Measurements from ENCODE around the gene FBXL20.
A peak's percentile ranks its signal among the peaks of the same experiment; 100 is the strongest.

The FBXL20 gene

DNA sequence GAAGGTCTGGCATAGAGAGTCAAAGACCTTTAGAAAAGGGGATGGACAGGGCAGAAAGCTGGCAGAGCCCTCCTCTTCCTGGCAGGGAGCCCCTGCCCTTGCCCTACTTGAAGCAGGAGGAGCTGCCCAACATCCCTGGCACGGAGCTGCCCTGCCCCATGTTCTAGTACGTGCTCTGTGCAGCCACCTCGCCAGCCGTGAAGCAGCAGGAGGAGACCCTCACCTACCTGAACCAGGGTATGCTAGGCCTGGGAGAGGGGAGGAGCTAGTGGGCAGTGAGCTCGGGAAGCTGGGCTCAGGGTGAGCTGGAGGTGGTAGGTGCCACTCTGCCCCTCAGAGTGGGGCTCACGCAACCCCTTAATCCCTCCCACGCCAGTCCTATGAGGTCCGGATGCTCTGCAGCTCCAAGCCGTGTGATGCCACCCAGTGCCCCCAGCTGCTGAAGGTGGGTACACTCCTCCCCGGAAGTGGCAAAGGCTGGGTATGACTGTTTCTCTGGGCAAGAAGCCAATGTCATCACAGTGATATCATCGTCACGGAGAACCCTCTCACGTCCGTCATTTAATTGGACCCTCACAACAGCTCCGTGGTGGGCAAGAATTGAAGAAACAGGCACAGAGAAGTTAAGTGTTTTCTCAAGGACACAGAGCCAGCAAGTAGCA lies 163.0 kb downstream of the FBXL20 start:
- Mint-ChIP-seq H3K27me3 (no peaks in the 10 kb centered on the region), H3K9me3 (ENCODE audit: low read depth) (no peaks in the 10 kb centered on the region), H3K27ac (peak overlapping the region; percentile 8), H3K4me1 (ENCODE audit: low read depth) (peaks cover 29% of the 10 kb centered on the region), H3K36me3 (no peaks in the 10 kb centered on the region), H3K4me3 (peak overlapping the region; percentile 52)

DNA sequence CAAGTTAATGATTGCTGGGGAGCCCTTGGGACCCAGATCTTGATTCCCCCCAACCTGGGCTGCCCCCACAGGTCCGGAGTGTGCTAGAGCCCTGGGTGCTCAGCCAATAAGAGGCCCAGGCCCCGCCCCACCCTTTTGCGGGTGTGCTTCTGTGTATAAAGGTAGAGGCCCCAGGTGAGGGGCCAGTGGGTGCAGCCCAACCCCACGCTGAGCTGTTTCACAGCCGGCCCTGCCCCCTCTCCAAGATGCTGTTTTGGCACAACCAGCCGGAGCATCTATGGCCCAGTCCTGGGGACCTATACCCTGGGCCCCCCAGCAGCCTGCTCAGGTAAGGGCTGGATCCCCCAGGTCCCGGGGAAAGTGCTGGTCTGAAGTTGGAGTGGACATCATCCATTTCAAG lies 163.8 kb downstream of the FBXL20 start:
- no peaks in the 10 kb centered on the region for H3K27me3 Mint-ChIP-seq
- no peak overlapping the region for H3K4me3 Mint-ChIP-seq
- no peaks in the 10 kb centered on the region for H3K36me3 Mint-ChIP-seq
- no peaks in the 10 kb centered on the region for H3K9me3 Mint-ChIP-seq (ENCODE audit: low read depth)
- no peak overlapping the region for H3K27ac Mint-ChIP-seq
- peaks cover 29% of the 10 kb centered on the region for H3K4me1 Mint-ChIP-seq (ENCODE audit: low read depth)

DNA sequence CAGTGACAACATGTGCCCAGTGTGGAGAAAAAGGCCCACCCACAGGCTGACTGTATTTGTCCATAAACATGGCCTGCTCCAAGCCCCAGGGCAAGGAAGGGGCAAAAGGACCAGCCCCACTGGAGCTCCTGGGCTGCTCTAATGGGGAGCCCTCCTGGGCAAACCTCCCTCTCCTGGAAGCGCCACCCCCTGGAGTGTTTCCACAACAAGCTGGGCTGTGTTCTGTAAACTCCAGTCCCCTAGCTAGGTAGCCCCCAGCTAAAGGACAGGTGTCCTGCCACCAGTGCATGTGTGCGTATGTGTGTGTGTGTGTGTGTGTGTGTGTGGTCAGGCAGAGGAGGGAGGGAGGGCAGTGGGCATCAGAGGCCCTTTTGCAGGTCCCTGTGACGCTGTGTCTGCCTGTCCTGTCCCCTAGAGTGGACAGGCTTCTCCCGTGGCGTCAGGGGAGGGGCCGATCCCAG lies 164.4 kb downstream of the FBXL20 start:
- Mint-ChIP-seq H3K9me3 (ENCODE audit: low read depth) (no peaks in the 10 kb centered on the region), H3K27me3 (no peaks in the 10 kb centered on the region), H3K36me3 (no peaks in the 10 kb centered on the region), H3K4me1 (ENCODE audit: low read depth) (peaks cover 33% of the 10 kb centered on the region), H3K27ac (no peak overlapping the region), H3K4me3 (no peak overlapping the region)

DNA sequence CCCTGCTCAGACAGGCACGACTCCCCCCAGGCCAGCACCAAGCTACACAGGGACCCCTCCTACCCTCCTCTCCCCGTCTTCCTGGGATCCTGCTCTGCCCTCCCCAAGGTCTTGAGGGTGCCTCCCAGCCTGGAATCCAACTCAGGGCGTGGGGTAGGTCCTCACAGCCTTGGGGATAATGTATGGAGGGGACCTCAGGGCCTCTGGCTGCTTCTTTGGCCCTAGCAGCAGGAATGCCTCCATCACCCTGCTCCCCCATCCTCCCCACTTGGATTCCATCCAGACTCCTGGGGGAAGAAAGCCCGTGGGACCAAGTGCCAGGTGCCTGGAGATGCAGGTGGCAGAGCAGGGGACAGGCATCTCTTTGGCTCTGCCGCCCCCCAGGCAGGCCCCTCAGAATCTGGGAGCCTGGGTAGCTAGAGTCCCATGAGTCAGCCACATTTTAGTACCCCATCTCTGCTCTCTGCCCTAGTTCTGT lies 164.9 kb downstream of the FBXL20 start:
- no peaks in the 10 kb centered on the region for H3K27me3 Mint-ChIP-seq
- no peak overlapping the region for H3K27ac Mint-ChIP-seq

DNA sequence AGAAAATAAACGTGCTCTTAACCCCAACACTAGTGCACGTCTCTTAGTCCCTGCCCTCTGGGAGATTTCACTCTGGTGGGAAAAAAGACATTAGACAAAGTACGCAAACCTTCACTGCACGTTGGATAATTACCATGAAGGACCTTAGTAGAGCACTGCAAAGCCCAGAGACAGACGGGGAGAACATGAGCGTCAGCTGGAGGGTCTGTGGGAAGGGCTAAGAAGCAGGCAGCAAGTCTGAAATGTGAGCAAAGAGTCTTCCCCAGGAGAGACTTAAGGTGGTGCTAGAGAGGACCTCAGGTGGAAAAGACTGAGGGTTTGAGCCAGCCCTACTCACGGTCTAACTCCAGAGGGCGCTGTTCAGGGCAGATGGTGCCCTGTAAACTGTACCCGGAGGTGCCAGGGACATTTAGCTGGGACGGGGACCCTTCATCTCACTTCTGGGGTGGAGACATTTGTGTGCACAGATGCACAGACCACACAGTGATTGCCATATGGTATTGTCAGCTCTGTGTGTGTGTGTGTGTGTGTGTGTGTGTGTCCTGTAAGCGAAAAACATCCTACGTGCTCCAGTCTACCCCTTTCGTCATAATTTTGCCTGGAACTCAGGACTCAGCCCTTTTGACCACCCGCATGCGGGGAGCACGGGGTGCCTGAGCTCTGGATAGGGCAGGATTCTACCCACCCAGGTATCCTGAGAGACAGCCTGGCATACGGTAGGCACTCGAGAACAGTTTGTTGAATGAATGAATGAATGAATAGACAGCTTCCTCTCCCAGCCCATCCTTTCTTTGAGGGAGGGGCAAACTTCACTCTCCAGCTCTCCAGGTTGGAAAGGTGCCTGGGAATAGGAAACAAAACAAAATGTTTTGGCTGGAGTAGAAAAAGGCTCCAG lies 165.6 kb downstream of the FBXL20 start:
- peaks cover 39% of the 10 kb centered on the region for H3K4me1 Mint-ChIP-seq (ENCODE audit: low read depth)
- no peaks in the 10 kb centered on the region for H3K36me3 Mint-ChIP-seq
- no peak overlapping the region for H3K27ac Mint-ChIP-seq
- no peak overlapping the region for H3K4me3 Mint-ChIP-seq
- no peaks in the 10 kb centered on the region for H3K27me3 Mint-ChIP-seq
- no peaks in the 10 kb centered on the region for H3K9me3 Mint-ChIP-seq (ENCODE audit: low read depth)

More for the DNA sequence above, 164.9 kb downstream of the FBXL20 start:
- Mint-ChIP-seq H3K36me3 (no peaks in the 10 kb centered on the region), H3K4me3 (no peak overlapping the region), H3K4me1 (ENCODE audit: low read depth) (peaks cover 38% of the 10 kb centered on the region), H3K9me3 (ENCODE audit: low read depth) (no peaks in the 10 kb centered on the region)

DNA sequence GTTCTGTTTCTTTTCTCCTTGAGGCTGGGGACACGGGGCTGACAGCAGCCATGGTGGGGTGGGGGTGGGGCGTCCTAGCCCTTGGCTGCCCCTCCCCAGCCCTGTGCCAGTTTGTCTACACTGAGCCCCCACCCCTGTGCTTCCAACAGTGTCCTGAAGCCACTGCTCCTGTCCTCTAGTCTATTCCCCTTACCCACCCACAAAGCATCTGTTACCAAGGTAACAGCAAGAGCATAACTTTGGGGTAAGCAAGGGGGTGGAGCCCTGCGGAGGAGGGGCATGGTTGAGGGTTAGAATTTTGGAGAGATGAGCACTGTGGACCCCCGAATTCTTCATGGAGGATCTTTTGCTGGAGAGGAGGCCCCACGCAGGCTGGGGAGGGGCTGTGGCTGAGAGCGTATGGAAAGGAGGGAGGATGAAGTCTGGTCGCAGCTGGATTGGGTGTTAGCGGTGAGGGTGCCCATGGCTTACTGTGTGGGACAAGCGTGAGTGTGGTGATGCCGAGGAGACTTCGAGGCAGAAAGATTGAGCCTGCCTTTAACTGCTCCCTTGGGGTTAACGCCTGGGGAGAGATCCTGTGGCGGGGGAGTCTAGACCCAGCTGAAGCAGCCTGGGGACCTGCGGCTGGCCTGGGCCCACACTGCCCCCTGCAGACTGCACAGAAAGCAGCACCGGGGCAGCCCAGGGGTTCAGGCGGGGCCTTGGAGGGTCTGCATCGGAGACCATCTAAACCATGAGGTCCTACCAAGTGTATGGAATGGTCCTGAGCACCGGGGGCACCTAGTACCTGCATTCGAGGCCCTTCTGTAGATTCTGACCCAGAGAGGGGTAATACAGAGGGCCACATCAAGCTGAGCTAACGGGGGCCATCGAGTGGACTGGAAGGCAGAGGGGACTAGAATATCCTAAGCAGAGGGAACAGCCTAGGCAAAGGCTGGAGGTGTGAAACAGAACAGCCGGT lies 169.6 kb downstream of the FBXL20 start:
- Mint-ChIP-seq H3K4me1 (ENCODE audit: low read depth) (peaks cover 17% of the 10 kb centered on the region), H3K36me3 (no peaks in the 10 kb centered on the region), H3K27me3 (peaks cover 2% of the 10 kb centered on the region), H3K27ac (no peak overlapping the region), H3K4me3 (peak overlapping the region; percentile 54), H3K9me3 (ENCODE audit: low read depth) (no peaks in the 10 kb centered on the region)

DNA sequence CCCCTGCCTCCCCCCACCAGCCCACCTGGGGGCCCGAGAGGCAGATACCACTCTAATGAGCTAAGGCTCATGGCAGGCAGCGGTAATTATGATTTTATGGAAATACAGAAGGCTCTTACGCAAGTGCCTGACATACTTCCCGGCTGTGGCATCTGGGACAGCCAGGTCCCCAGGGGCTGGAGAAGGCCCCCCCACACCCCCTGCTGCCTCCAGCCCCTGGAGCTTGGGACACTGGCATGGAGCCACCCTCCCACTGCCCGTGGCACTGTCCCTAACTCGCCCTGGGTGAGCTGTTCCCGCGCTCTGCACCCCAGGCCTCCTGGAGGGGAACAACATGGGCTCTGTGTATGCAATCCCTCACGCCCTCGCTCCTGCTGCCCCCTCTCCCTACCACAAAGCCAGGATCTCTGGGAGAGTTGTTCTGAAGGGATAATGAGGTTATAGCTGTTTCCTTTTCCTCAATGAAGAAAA lies 170.3 kb downstream of the FBXL20 start:
- no peak overlapping the region for H3K4me3 Mint-ChIP-seq
- no peak overlapping the region for H3K27ac Mint-ChIP-seq
- no peaks in the 10 kb centered on the region for H3K9me3 Mint-ChIP-seq (ENCODE audit: low read depth)
- no peaks in the 10 kb centered on the region for H3K36me3 Mint-ChIP-seq
- H3K27me3 Mint-ChIP-seq, result peaks cover 2% of the 10 kb centered on the region
- H3K4me1 Mint-ChIP-seq (ENCODE audit: low read depth), result peaks cover 18% of the 10 kb centered on the region

DNA sequence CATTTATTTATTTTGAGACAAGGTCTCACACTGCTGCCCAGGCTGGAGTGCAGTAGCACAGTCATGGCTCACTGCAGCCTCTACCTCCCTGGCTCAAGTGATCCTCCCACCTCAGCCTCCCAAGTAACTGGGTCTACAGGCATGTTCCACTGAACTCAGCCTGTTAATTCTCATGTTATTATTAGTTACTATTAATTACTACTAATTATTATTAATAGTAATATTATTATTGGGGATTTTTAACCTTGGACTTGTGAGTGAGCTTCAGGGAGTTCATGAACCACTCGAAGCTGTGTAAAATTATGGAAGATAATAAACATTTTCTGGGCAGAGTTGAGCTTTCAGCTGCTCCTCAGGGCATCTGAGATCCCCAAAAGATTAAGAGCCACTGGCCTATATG lies 171.1 kb downstream of the FBXL20 start:
- H3K4me1 Mint-ChIP-seq (ENCODE audit: low read depth), result peaks cover 17% of the 10 kb centered on the region
- H3K36me3 Mint-ChIP-seq, result no peaks in the 10 kb centered on the region
- H3K4me3 Mint-ChIP-seq, result no peak overlapping the region
- no peak overlapping the region for H3K27ac Mint-ChIP-seq
- peaks cover 5% of the 10 kb centered on the region for H3K27me3 Mint-ChIP-seq
- H3K9me3 Mint-ChIP-seq (ENCODE audit: low read depth), result no peaks in the 10 kb centered on the region

DNA sequence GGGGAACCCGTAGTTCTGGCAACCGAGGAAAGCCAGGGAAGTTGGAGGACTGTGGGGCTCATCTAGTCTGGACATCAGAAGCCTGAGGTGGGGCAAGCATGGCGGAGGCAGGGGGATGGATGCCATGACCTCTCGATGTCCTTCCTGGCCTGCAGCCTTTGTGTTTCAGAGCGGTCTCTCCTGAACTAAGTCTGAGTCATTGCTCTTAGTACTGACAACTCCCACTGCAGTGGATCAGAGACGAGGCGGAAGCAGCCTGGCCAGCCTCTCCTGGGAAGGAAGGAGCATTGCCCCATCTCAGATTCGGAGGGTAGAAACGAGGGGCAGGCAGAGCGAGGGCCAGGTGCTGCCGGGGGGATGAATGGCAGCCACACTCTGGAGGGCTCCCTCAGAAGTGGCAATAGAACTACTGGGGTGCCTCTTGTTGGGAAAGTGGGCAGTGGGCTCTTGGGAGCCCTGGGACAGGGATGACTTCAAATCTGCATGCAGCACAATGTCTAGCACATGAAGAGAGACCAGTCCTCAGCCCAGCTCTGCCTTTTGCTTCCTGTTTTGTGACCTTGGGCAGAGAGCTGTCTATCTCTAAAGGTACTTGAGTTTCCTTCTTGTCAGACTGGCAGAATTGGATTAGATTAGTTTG lies 172.0 kb downstream of the FBXL20 start:
- H3K27ac Mint-ChIP-seq, result no peak overlapping the region
- no peaks in the 10 kb centered on the region for H3K36me3 Mint-ChIP-seq
- peaks cover 5% of the 10 kb centered on the region for H3K27me3 Mint-ChIP-seq
- no peaks in the 10 kb centered on the region for H3K9me3 Mint-ChIP-seq (ENCODE audit: low read depth)
- peaks cover 17% of the 10 kb centered on the region for H3K4me1 Mint-ChIP-seq (ENCODE audit: low read depth)
- no peak overlapping the region for H3K4me3 Mint-ChIP-seq

DNA sequence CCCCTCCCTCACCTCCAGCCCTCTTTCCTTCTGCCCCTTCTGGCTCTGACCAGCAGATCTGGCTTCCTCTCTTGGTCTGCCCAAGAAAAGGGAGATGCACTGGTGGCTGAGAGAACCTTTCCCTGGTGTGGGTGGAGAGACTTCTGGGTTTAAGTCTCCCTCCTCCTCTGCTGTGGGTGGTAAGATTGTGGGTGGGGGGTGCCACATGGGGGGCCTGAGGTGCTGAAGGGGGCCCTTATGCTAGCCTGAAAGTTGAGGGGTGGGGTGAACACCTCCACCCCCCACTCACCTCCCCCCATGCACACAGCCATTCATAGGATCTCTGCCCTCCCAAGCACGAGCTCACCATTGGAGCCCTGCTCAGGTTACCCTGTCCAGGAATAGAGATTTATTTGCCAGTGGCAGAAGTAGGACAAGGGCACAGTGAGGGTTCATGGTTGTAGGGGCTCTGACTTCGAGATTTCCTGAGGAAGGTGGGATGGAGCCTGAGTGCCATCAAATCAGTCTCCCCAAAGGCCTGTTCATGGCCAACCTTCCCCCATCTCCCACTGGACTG lies 174.0 kb downstream of the FBXL20 start:
- peaks cover 17% of the 10 kb centered on the region for H3K4me1 Mint-ChIP-seq (ENCODE audit: low read depth)
- H3K36me3 Mint-ChIP-seq, result no peaks in the 10 kb centered on the region
- peak overlapping the region; percentile 10 for H3K4me3 Mint-ChIP-seq
- no peak overlapping the region for H3K27ac Mint-ChIP-seq
- no peaks in the 10 kb centered on the region for H3K9me3 Mint-ChIP-seq (ENCODE audit: low read depth)
- H3K27me3 Mint-ChIP-seq, result peaks cover 8% of the 10 kb centered on the region

DNA sequence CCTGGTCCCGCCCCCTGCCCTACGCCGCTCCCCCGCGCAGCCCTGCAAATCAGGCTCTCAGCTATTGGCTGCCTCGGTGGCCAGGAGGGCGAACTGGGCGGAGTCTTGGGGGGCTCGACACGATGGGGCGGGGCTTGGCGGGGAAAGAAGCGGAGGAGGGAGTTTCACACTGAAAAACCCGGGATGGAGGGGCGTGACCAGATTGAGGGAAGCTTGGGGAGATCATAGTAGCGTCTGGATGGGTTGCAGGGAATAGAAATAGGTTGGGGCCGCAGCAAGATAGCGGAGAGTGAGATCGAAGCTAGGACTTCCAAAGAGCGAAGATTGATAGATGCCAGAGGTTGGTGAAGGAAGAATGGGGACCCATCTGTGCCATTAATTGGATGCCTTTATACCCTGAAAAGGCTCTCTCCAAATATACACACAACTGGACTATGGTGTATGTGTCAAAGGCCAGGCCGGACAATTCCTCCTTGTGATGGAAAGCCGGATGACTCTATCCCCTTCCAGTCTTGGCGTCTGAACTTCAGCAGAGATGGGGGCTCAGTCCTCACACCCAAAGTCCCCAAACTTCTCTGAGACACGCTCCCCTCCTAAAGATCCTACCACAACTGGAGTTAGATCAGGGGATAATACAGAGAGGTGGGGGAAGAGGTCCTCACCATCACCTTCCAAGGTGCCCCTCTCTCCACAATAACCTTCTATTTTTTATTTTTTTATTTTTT lies 175.3 kb downstream of the FBXL20 start:
- no peaks in the 10 kb centered on the region for H3K9me3 Mint-ChIP-seq (ENCODE audit: low read depth)
- H3K27me3 Mint-ChIP-seq, result peaks cover 8% of the 10 kb centered on the region
- no peak overlapping the region for H3K27ac Mint-ChIP-seq
- peaks cover 7% of the 10 kb centered on the region for H3K4me1 Mint-ChIP-seq (ENCODE audit: low read depth)
- peak overlapping the region; percentile 87 for H3K4me3 Mint-ChIP-seq
- no peaks in the 10 kb centered on the region for H3K36me3 Mint-ChIP-seq

DNA sequence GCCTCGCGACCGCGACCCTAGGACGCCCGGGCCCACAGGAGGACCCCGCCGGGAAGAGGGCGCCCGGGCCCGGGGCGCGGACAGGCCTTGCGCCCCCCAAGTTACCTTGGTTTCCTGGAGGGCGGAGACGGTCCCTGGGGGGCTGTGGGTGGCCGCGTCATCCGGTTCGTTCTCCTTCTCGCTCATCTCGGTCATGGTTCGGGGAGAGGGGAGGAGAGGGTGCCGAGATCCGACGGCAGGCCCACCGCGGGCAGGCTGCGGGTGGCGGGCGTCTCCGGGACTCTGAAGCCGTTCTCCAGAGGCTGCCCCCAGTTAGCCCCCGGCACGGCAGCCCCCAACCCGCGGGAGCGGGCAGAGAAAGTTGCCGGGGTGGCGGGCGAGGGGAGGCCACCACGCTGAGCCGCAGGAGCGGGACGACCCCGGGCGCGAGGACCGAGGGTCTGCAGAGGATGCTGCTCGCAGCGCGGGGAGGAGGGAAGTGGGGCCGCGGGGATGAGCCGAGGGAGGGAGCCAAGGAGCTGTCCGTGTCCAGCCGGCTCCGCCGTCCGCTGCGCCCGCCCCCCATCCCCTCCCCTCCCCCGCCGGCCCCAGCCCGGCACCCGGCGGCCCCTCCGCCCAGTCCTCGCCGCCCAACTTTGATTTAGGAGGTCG lies 176.0 kb downstream of the FBXL20 start, which contains the start of gene STAC2:
STAC2 (minus strand) TSS at position 638 of the 651 bp plus-strand sequence; CDS start at position 195, 443 bp downstream.
- Mint-ChIP-seq H3K4me3 (peak within 1 kb of the TSS; percentile 87), H3K27ac (no peak within 1 kb of the TSS), H3K4me1 (ENCODE audit: low read depth) (peaks cover 7% of the 10 kb centered on the region), H3K27me3 (peaks cover 8% of the 10 kb centered on the region), H3K36me3 (no peaks in the 10 kb centered on the region), H3K9me3 (ENCODE audit: low read depth) (no peaks in the 10 kb centered on the region)

DNA sequence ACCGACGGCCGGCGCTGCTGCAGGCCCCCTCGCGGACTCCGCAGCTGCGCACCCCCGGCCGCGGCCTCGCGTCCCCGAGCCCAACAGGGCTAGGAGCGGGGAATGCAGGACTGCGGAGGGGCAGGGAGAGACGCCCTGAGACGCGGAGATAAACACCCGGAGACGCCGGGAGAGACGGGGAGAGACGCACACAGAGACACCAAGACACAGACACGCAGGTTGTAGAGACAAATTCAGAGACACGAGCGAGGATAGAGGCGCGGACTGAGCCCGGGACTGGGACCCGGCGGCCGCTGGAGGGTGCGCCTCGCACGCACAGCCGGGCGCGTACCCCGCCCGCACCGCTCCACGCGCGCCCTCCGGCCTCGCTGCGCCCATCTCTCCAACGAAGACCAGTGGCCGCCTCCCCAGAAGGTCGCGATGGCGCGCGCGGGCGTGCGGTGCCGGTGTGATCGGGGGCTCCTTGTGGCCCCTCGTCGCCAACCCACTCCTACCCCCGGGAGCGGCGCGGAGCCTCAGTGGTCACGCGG lies 176.6 kb downstream of the FBXL20 start:
- Mint-ChIP-seq H3K27ac (no peak overlapping the region), H3K27me3 (peaks cover 8% of the 10 kb centered on the region)

More for the DNA sequence above, 176.6 kb downstream of the FBXL20 start:
- H3K9me3 Mint-ChIP-seq (ENCODE audit: low read depth), result no peaks in the 10 kb centered on the region
- peaks cover 7% of the 10 kb centered on the region for H3K4me1 Mint-ChIP-seq (ENCODE audit: low read depth)
- H3K4me3 Mint-ChIP-seq, result peak overlapping the region; percentile 78
- no peaks in the 10 kb centered on the region for H3K36me3 Mint-ChIP-seq

All from activated naive CD8-positive, alpha-beta T cell (primary cell).